Vagina (tissue), 2 donors: ENCODE results near the gene RGS6.

Source experiments
- CTCF ChIP-seq, 3 experiments: fragments of 450-650 bp in 2 of 3; fragments of 200-600 bp in 1 of 3; sonication (generic) in 1 of 3; IDR thresholded peaks; one replicate each; pipeline ENCODE4 v1.5.1; 2017 to 2019; ENCODE audit warnings: antibody characterized with exemption in 3 of 3, mild to moderate bottlenecking in 2 of 3, moderate library complexity in 2 of 3
- POLR2A ChIP-seq, 2 donors: fragments of 450-650 bp; IDR thresholded peaks; one replicate each; pipeline ENCODE4 v1.6.1; 2017; ENCODE audit warnings: antibody characterized with exemption in 2 of 2, mild to moderate bottlenecking in 2 of 2, moderate library complexity in 2 of 2

DNA sequence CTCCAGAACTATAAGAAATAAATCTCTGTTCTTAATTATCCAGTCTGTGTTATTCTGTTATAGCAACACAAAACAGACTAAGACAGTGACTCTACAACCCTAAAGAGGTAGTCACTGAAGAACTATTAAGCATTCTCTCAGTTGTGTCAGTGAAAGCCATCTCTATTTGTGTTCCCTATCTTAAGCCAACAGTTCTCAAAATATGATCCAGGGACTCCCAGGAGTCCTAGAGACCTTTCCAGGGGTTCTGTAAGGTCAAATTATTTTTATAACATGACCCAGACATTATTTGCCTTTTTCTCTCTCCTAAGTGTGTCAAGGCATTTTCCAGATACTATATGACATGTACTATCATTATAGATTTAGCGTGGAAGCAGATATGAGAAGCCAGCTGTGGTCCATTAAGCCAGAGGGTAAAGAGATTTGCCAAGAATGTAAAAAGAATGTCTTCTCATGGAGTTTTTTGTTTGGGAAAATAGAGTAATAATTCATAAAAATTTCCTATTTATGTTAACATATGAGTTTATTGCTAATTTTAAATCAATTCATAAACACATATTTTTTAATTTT lies 315.8 kb downstream of the RGS6 start:
- TF ChIP-seq CTCF (IDR thresholded peaks at IDR 0.05) (no peak), POLR2A (IDR thresholded peaks at IDR 0.05) (no peak)
